Pancreas (tissue), 10 donors: ENCODE measurements around the gene CRIM1. TPM values are rescaled to one million over a fixed set of nuclear protein-coding genes. Genes with fewer than 3 reads are reported as not detected.
A peak's percentile ranks its signal among the peaks of the same experiment; 100 is the strongest.

Experiments used
- ATAC-seq, 4 donors: fragments of 200-7000 bp; cut with Tn5 transposase; one replicate each; pipeline versions ENCODE4 v1.8.0 to v1.9.1; 2020; ENCODE audit warnings: mild to moderate bottlenecking in 4 of 4, moderate library complexity in 4 of 4
- DNase-seq, 6 donors: peaks; one replicate each; pipeline ENCODE4 v3.0.0-alpha.2; 2020
- FAIRE-seq: peaks from 2 replicates; lab custom pipeline; 2012; peaks lifted over from hg19 to GRCh38; lab: Jason Lieb, UNC
- H3K27ac ChIP-seq, 4 donors: fragments of 200-600 bp; sonication (generic); 1 replicate in 3 of 4; 2 replicates in 1 of 4; pipeline versions ENCODE4 v1.5.0 to v1.8.0; 2020
- H3K27me3 ChIP-seq, 4 donors: fragments of 200-600 bp; one replicate each; pipeline ENCODE4 v1.8.0; 2021
- H3K36me3 ChIP-seq, 3 donors: fragments of 200-600 bp; sonication (generic) in 1 of 3; one replicate each; pipeline versions ENCODE4 v1.5.0 to v1.8.0; 2020 to 2021
- H3K4me1 ChIP-seq, 3 donors: fragments of 200-600 bp; one replicate each; pipeline ENCODE4 v1.8.0; 2021
- H3K4me3 ChIP-seq, 4 donors: fragments of 200-600 bp; sonication (generic) in 2 of 4; one replicate each; pipeline versions ENCODE4 v1.5.0 to v1.8.0; 2020 to 2021
- H3K9me3 ChIP-seq, 4 donors: fragments of 200-600 bp; one replicate each; pipeline ENCODE4 v1.8.0; 2021
- CTCF ChIP-seq, 4 donors: fragments of 200-600 bp; sonication (generic) in 3 of 4; IDR thresholded peaks; one replicate each; pipeline versions ENCODE4 v1.5.0 to v1.8.0; 2021; ENCODE audit warnings: antibody characterized with exemption in 4 of 4
- WGBS, 2 donors: extraction: QIAGEN DNeasy Blood & Tissue Kit; methylation state at CpG; one replicate each; pipeline ENCODE4 v1.1.7; 2013; 5-methylcytosine and 5-hydroxymethylcytosine counted together
- intact Hi-C, 3 donors: fragments of 100-400 bp; cut with DNase I; formaldehyde crosslinking; loops; one replicate each; pipeline versions ENCODE4 v1.11.1 to v1.14.2; 2022
- polyA plus RNA-seq, 2 donors: library from polyadenylated mRNA; stranded (reverse); fragments of 200-250 nt; gene quantifications; one replicate each; pipeline ENCODE4 v1.2.3, GENCODE V29; 2013
- total RNA-seq, 6 donors: library from RNA; stranded (reverse); fragmentation: NEBNext Ultra II Directional in 4 of 6; extraction: Animal tissue kit (Norgen Biotek cat#: 25700) in 4 of 6; gene quantifications; one replicate each; pipeline versions ENCODE4 v1.2.1 to v1.2.4, GENCODE V29; 2021 to 2023
- donor health status: healthy with polysubstance abuse.
- donor health status: DM: no; HTN: no; CAD: no; lungs with moderate emphysema.
- donor health status: DM: no; HTN: no; CAD: no.
- donor health status: control.
- donor health status: control.
- donor health status: Bipolar disorder and iron deficiency.
- donor health status: DM: yes; HTN: yes; CAD: no.
- donor health status: DM: no; HTN: no; CAD: no.
- donor health status: DM: no; HTN: no; CAD: no.
- donor health status: DM: yes; HTN: yes; CAD: no.

CRIM1 gene
- total and polyA plus RNA-seq, 8 donors: 5.2 to 29.1 (median 20.2) TPM

GRCh38 chr2:36433311-36434217, 78.0 kb downstream of the CRIM1 start:
- H3K27ac ChIP-seq: no peak overlapping the region
- ATAC-seq: peak in 3 of 4 donors; percentile 8 to 33 (median 32)
- H3K27me3 ChIP-seq: no peaks in the 10 kb centered on the region

DNA sequence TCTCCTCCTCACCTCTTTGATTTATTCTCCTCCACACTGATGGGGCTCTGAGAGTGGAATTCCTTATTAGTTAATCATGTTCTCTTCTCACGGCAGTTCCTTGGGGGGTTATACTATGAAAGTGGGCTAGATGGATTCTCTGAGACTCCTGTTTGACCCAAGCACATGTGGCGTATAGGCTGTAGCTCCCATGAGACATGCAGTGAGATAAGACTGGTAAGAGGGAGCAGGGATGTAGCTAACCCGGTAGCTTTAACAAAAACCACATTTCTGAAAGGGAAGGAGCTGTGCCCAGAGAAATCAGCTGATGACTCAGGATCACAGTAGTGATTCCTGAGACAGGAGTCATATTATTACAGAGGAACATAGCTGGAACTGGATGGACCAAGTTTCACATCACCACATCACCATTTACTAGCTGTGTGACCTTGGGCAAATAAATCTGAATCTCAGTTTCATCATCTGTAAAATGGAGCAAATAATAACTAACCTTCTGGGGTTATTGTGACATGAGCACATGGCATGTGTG, 82.9 kb downstream of the CRIM1 start:
- Histone ChIP-seq H3K4me3 (no peak overlapping the region), H3K4me1 (no peaks in the 10 kb centered on the region), H3K36me3 (no peaks in the 10 kb centered on the region), H3K9me3 (no peaks in the 10 kb centered on the region), H3K27ac (no peak overlapping the region), H3K27me3 (no peaks in the 10 kb centered on the region)
- ATAC-seq (peak in 2 of 4 donors; percentile 16 to 56), DNase-seq (no peak), FAIRE-seq (no peak)
- 68 to 86% methylated on average over 3 of the region's 3 CpGs for WGBS, 2 donors
- no peak for TF ChIP-seq CTCF (IDR thresholded peaks at IDR 0.05)
- intact Hi-C loops: no loop called here

More at GRCh38 chr2:36433311-36434217, 78.0 kb downstream of the CRIM1 start:
- H3K4me3 ChIP-seq: no peak overlapping the region
- TF ChIP-seq CTCF (IDR thresholded peaks at IDR 0.05): no peak
- no peaks in the 10 kb centered on the region for H3K4me1 ChIP-seq
- WGBS, 2 donors: 60 to 69% methylated on average over 11 of the region's 11 CpGs
- intact Hi-C loops: no loop called here
- DNase-seq: no peak
- peak; percentile 17 for FAIRE-seq
- H3K36me3 ChIP-seq: no peaks in the 10 kb centered on the region
- no peaks in the 10 kb centered on the region for H3K9me3 ChIP-seq

GRCh38 chr2:36439084-36439483, 83.5 kb downstream of the CRIM1 start:
- TF ChIP-seq CTCF (IDR thresholded peaks at IDR 0.05): no peak
- no peak for DNase-seq
- no peak for ATAC-seq
- no peak overlapping the region for H3K4me3 ChIP-seq
- H3K4me1 ChIP-seq: no peaks in the 10 kb centered on the region
- intact Hi-C loops: no loop called here
- no peaks in the 10 kb centered on the region for H3K9me3 ChIP-seq
- no peaks in the 10 kb centered on the region for H3K27me3 ChIP-seq
- no peaks in the 10 kb centered on the region for H3K36me3 ChIP-seq
- 62 to 71% methylated on average over 4 of the region's 4 CpGs for WGBS, 2 donors
- FAIRE-seq: no peak
- H3K27ac ChIP-seq: no peak overlapping the region

DNA sequence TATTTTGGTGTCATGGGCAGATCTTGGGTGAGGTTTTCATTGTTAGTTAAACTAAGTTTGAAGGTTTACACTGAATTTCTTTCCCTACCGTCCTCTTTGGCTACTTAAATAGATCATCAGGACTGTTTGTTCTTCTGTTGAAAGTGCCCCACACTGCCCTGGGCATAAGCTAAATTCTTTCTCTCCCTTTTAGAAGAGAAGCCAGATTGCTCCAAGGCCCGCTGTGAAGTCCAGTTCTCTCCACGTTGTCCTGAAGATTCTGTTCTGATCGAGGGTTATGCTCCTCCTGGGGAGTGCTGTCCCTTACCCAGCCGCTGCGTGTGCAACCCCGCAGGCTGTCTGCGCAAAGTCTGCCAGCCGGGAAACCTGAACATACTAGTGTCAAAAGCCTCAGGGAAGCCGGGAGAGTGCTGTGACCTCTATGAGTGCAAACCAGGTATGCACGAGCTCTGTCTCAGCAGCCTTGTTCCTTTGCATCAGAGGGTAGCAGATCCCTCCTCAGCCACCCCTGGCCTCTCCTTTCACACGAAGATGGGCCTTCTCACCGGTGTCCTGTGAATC, 85.6 kb downstream of the CRIM1 start:
- no peak for TF ChIP-seq CTCF (IDR thresholded peaks at IDR 0.05)
- no peaks in the 10 kb centered on the region for H3K36me3 ChIP-seq
- H3K9me3 ChIP-seq: no peaks in the 10 kb centered on the region
- H3K4me3 ChIP-seq: no peak overlapping the region
- no peak for DNase-seq
- intact Hi-C loops: loop anchor here in 1 of 3 donors (10.0 kb wide), 1 partner anchor 76 kb away; no protein-coding TSS in a partner anchor
- FAIRE-seq: no peak
- H3K27ac ChIP-seq: no peak overlapping the region
- no peaks in the 10 kb centered on the region for H3K4me1 ChIP-seq
- ATAC-seq: no peak
- H3K27me3 ChIP-seq: no peaks in the 10 kb centered on the region
- 74 to 85% methylated on average over 13 of the region's 13 CpGs for WGBS, 2 donors
